H1 (cell line): ENCODE data around the gene TOM1L2. TPM values are rescaled to one million over a fixed set of nuclear protein-coding genes. Genes with fewer than 3 reads are reported as not detected.

Experiments
- BACH1 ChIP-seq: IDR thresholded peaks from 2 replicates; pipeline ENCODE4 v1.6.1; 2012; ENCODE audit warnings: low read length, improper control_type of control experiment
- GABPA ChIP-seq: IDR thresholded peaks from 2 replicates; pipeline ENCODE4 v1.6.1; 2011; ENCODE audit warnings: mild to moderate bottlenecking, low read length, moderate library complexity, borderline replicate concordance; ENCODE audit not compliant: insufficient read depth
- KDM1A ChIP-seq: fragments of 200-600, 300-600 bp; sonication (generic); IDR thresholded peaks from 2 replicates; pipeline ENCODE4 v1.7.1; 2016; ENCODE audit warnings: mild to moderate bottlenecking, low read length, borderline replicate concordance
- RAD21 ChIP-seq, 2 experiments: IDR thresholded peaks in 1 of 2; conservative IDR thresholded peaks in 1 of 2; 2 replicates each; pipeline ENCODE4 v1.6.1; 2011; ENCODE audit warnings: low read depth in 2 of 2, low read length in 2 of 2, improper control_type of control experiment in 1 of 2, inconsistent platforms in 1 of 2, mild to moderate bottlenecking in 1 of 2, moderate library complexity in 1 of 2
- RFX5 ChIP-seq: IDR thresholded peaks from 2 replicates; pipeline ENCODE4 v1.6.1; 2011; ENCODE audit warnings: low read depth, low read length, improper control_type of control experiment, borderline replicate concordance
- SIRT6 ChIP-seq: IDR thresholded peaks from one replicate; pipeline ENCODE4 v1.7.1; 2012; ENCODE audit warnings: low read length, inconsistent platforms
- SRF ChIP-seq: IDR thresholded peaks from 2 replicates; pipeline ENCODE4 v1.6.1; 2011; ENCODE audit warnings: mild to moderate bottlenecking, low read depth, low read length, moderate library complexity
- SUZ12 ChIP-seq: fragments of 200-600 bp; sonication (generic); IDR thresholded peaks from 2 replicates; pipeline ENCODE4 v1.6.1; 2012; ENCODE audit warnings: mild to moderate bottlenecking, inconsistent platforms, low read length, moderate library complexity, mixed read lengths
- TAF1 ChIP-seq: IDR thresholded peaks from 2 replicates; pipeline ENCODE4 v1.6.1; 2011; ENCODE audit warnings: mild to moderate bottlenecking, low read depth, low read length
- polyA plus RNA-seq, 7 experiments: library from polyadenylated mRNA; depleted of rRNA in 3 of 7; stranded (reverse) in 5 of 7; unstranded in 2 of 7; fragments of >200 nt in 5 of 7; fragments of 200-250 nt in 2 of 7; gene quantifications; 1 replicate in 5 of 7; 2 replicates in 1 of 7; 4 replicates in 1 of 7; pipeline versions ENCODE4 v1.2.1 to v1.2.3, GENCODE V29; 2011 to 2013; ENCODE audit warnings: missing spikeins in 2 of 7, mixed read lengths in 2 of 7
- total RNA-seq: library from RNA; stranded (reverse); fragmentation: NEBNext Ultra II Directional; extraction: Animal tissue kit (Norgen Biotek cat#: 25700); gene quantifications from 2 replicates; pipeline ENCODE4 v1.2.1, GENCODE V29; 2021
- TF ChIP-seq, protein P1 (sequence below): fragments of 300-600 bp; sonication (generic); IDR thresholded peaks from 2 replicates; pipeline ENCODE4 v1.7.1; 2012; ENCODE audit warnings: low read length, moderate library complexity, mild to moderate bottlenecking, inconsistent platforms; ENCODE audit not compliant: insufficient replicate concordance

Gene TOM1L2
- total and polyA plus RNA-seq, 2 of the 8 experiments (the other 6 are each of a cell fraction or from before 2014, with no cell fraction given): 2.0 to 3.4 TPM

DNA sequence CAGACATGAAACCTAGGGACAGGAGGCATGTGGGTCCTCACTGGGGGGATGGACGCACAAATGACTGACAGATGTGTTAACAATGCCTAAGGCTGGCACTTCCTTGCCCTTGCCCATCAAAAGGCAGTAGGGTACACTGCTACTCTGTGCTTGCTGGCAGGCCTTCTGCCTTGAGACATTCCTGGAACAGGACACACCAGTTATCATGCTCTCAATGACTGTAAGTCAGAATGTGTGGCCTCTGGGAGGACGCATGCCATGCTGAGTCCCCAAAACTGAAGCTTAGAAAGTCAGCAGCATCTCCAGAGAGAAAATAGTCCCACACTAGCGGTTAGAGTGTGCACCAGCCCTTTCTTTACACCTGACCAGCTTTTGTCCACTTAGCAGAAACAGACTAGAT lies 119.3 kb downstream of the TOM1L2 start (continued):
- TF ChIP-seq, protein P1, sequence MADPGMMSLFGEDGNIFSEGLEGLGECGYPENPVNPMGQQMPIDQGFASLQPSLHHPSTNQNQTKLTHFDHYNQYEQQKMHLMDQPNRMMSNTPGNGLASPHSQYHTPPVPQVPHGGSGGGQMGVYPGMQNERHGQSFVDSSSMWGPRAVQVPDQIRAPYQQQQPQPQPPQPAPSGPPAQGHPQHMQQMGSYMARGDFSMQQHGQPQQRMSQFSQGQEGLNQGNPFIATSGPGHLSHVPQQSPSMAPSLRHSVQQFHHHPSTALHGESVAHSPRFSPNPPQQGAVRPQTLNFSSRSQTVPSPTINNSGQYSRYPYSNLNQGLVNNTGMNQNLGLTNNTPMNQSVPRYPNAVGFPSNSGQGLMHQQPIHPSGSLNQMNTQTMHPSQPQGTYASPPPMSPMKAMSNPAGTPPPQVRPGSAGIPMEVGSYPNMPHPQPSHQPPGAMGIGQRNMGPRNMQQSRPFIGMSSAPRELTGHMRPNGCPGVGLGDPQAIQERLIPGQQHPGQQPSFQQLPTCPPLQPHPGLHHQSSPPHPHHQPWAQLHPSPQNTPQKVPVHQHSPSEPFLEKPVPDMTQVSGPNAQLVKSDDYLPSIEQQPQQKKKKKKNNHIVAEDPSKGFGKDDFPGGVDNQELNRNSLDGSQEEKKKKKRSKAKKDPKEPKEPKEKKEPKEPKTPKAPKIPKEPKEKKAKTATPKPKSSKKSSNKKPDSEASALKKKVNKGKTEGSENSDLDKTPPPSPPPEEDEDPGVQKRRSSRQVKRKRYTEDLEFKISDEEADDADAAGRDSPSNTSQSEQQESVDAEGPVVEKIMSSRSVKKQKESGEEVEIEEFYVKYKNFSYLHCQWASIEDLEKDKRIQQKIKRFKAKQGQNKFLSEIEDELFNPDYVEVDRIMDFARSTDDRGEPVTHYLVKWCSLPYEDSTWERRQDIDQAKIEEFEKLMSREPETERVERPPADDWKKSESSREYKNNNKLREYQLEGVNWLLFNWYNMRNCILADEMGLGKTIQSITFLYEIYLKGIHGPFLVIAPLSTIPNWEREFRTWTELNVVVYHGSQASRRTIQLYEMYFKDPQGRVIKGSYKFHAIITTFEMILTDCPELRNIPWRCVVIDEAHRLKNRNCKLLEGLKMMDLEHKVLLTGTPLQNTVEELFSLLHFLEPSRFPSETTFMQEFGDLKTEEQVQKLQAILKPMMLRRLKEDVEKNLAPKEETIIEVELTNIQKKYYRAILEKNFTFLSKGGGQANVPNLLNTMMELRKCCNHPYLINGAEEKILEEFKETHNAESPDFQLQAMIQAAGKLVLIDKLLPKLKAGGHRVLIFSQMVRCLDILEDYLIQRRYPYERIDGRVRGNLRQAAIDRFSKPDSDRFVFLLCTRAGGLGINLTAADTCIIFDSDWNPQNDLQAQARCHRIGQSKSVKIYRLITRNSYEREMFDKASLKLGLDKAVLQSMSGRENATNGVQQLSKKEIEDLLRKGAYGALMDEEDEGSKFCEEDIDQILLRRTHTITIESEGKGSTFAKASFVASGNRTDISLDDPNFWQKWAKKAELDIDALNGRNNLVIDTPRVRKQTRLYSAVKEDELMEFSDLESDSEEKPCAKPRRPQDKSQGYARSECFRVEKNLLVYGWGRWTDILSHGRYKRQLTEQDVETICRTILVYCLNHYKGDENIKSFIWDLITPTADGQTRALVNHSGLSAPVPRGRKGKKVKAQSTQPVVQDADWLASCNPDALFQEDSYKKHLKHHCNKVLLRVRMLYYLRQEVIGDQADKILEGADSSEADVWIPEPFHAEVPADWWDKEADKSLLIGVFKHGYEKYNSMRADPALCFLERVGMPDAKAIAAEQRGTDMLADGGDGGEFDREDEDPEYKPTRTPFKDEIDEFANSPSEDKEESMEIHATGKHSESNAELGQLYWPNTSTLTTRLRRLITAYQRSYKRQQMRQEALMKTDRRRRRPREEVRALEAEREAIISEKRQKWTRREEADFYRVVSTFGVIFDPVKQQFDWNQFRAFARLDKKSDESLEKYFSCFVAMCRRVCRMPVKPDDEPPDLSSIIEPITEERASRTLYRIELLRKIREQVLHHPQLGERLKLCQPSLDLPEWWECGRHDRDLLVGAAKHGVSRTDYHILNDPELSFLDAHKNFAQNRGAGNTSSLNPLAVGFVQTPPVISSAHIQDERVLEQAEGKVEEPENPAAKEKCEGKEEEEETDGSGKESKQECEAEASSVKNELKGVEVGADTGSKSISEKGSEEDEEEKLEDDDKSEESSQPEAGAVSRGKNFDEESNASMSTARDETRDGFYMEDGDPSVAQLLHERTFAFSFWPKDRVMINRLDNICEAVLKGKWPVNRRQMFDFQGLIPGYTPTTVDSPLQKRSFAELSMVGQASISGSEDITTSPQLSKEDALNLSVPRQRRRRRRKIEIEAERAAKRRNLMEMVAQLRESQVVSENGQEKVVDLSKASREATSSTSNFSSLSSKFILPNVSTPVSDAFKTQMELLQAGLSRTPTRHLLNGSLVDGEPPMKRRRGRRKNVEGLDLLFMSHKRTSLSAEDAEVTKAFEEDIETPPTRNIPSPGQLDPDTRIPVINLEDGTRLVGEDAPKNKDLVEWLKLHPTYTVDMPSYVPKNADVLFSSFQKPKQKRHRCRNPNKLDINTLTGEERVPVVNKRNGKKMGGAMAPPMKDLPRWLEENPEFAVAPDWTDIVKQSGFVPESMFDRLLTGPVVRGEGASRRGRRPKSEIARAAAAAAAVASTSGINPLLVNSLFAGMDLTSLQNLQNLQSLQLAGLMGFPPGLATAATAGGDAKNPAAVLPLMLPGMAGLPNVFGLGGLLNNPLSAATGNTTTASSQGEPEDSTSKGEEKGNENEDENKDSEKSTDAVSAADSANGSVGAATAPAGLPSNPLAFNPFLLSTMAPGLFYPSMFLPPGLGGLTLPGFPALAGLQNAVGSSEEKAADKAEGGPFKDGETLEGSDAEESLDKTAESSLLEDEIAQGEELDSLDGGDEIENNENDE: no peak
- TF ChIP-seq GABPA (no peak), KDM1A (no peak), SUZ12 (no peak), SRF (no peak), BACH1 (no peak), RFX5 (no peak), TAF1 (no peak), RAD21 (IDR thresholded peaks at IDR 0.05 in 1 of 2, conservative IDR thresholded peaks at IDR 0.05 in 1 of 2; ENCODE audit: low read depth in 2 of 2, low read length in 2 of 2) (no peak), SIRT6 (no peak)
